Activated T-cell treated with anti-CD3 and anti-CD28 coated beads, Interleukin-2, amount 50 U/mL, for 24 hours (primary cell): Measurements from ENCODE around the gene RIMBP2.

Experiments
- DNase-seq: peaks from one replicate; pipeline ENCODE4 v3.0.0-alpha.2; 2020
- H3K27ac Mint-ChIP-seq: 2 replicates; pipeline ENCODE4 v1.8.0; 2020; ENCODE audit warnings: mild to moderate bottlenecking, mixed read lengths
- H3K27me3 Mint-ChIP-seq: 2 replicates; pipeline ENCODE4 v1.8.0; 2020; ENCODE audit warnings: mixed read lengths
- H3K36me3 Mint-ChIP-seq: 2 replicates; pipeline ENCODE4 v1.8.0; 2020; ENCODE audit warnings: low read depth, mixed read lengths
- H3K4me1 Mint-ChIP-seq: 2 replicates; pipeline ENCODE4 v1.8.0; 2020; ENCODE audit warnings: low read depth, mixed read lengths
- H3K4me3 Mint-ChIP-seq: 2 replicates; pipeline ENCODE4 v1.8.0; 2020; ENCODE audit warnings: mild to moderate bottlenecking, moderate library complexity, mixed read lengths
- H3K9me3 Mint-ChIP-seq: 2 replicates; pipeline ENCODE4 v1.8.0; 2020; ENCODE audit warnings: mixed read lengths

The RIMBP2 gene

GRCh38 chr12:130668286-130669204, 47.6 kb downstream of the RIMBP2 start:
- Mint-ChIP-seq H3K4me3 (no peak overlapping the region), H3K4me1 (no peaks in the 10 kb centered on the region), H3K27ac (no peak overlapping the region), H3K27me3 (no peaks in the 10 kb centered on the region), H3K36me3 (no peaks in the 10 kb centered on the region), H3K9me3 (peaks cover 3% of the 10 kb centered on the region)
- DNase-seq: no peak

- H3K4me1 Mint-ChIP-seq: no peaks in the 10 kb centered on the region
- H3K4me3 Mint-ChIP-seq: no peak overlapping the region
- H3K9me3 Mint-ChIP-seq: peaks cover 3% of the 10 kb centered on the region
- H3K27me3 Mint-ChIP-seq: no peaks in the 10 kb centered on the region
- H3K36me3 Mint-ChIP-seq: no peaks in the 10 kb centered on the region
- DNase-seq: no peak
- no peak overlapping the region for H3K27ac Mint-ChIP-seq
These were observed 48.6 kb downstream of the RIMBP2 start for GRCh38 chr12:130667421-130667960.

- Mint-ChIP-seq H3K4me1 (no peaks in the 10 kb centered on the region), H3K27me3 (no peaks in the 10 kb centered on the region), H3K4me3 (no peak overlapping the region), H3K36me3 (no peaks in the 10 kb centered on the region), H3K27ac (no peak overlapping the region), H3K9me3 (peaks cover 3% of the 10 kb centered on the region)
- DNase-seq: no peak
These were observed 49.5 kb downstream of the RIMBP2 start for GRCh38 chr12:130666645-130667044.

- Mint-ChIP-seq H3K36me3 (no peaks in the 10 kb centered on the region), H3K9me3 (peaks cover 3% of the 10 kb centered on the region), H3K27ac (no peak overlapping the region), H3K4me1 (no peaks in the 10 kb centered on the region), H3K4me3 (no peak overlapping the region), H3K27me3 (no peaks in the 10 kb centered on the region)
- no peak for DNase-seq
These were observed 50.3 kb downstream of the RIMBP2 start for GRCh38 chr12:130665753-130666152.

- H3K27ac Mint-ChIP-seq: no peak overlapping the region
- no peak overlapping the region for H3K4me3 Mint-ChIP-seq
- no peaks in the 10 kb centered on the region for H3K36me3 Mint-ChIP-seq
- H3K9me3 Mint-ChIP-seq: peaks cover 3% of the 10 kb centered on the region
- no peaks in the 10 kb centered on the region for H3K27me3 Mint-ChIP-seq
- H3K4me1 Mint-ChIP-seq: no peaks in the 10 kb centered on the region
- no peak for DNase-seq
These were observed 51.3 kb downstream of the RIMBP2 start for GRCh38 chr12:130664772-130665171.

GRCh38 chr12:130664252-130664651, 51.8 kb downstream of the RIMBP2 start:
- H3K27me3 Mint-ChIP-seq: no peaks in the 10 kb centered on the region
- DNase-seq: no peak
- H3K4me3 Mint-ChIP-seq: no peak overlapping the region
- no peaks in the 10 kb centered on the region for H3K4me1 Mint-ChIP-seq
- no peak overlapping the region for H3K27ac Mint-ChIP-seq
- H3K36me3 Mint-ChIP-seq: no peaks in the 10 kb centered on the region
- H3K9me3 Mint-ChIP-seq: peaks cover 3% of the 10 kb centered on the region

- Mint-ChIP-seq H3K36me3 (no peaks in the 10 kb centered on the region), H3K27ac (no peak overlapping the region), H3K4me3 (no peak overlapping the region), H3K27me3 (no peaks in the 10 kb centered on the region), H3K9me3 (peaks cover 3% of the 10 kb centered on the region), H3K4me1 (no peaks in the 10 kb centered on the region)
- DNase-seq: no peak
These were observed 52.6 kb downstream of the RIMBP2 start for GRCh38 chr12:130663514-130663913.

- Mint-ChIP-seq H3K27ac (no peak overlapping the region), H3K9me3 (no peaks in the 10 kb centered on the region), H3K27me3 (peaks cover 4% of the 10 kb centered on the region), H3K36me3 (no peaks in the 10 kb centered on the region), H3K4me3 (no peak overlapping the region), H3K4me1 (no peaks in the 10 kb centered on the region)
- DNase-seq: no peak
These were observed 54.4 kb downstream of the RIMBP2 start for GRCh38 chr12:130661486-130662255.

GRCh38 chr12:130661059-130661458, 55.0 kb downstream of the RIMBP2 start:
- no peak for DNase-seq
- no peak overlapping the region for H3K4me3 Mint-ChIP-seq
- H3K27me3 Mint-ChIP-seq: peaks cover 4% of the 10 kb centered on the region
- H3K4me1 Mint-ChIP-seq: no peaks in the 10 kb centered on the region
- H3K9me3 Mint-ChIP-seq: no peaks in the 10 kb centered on the region
- no peaks in the 10 kb centered on the region for H3K36me3 Mint-ChIP-seq
- H3K27ac Mint-ChIP-seq: no peak overlapping the region

- no peak for DNase-seq
- Mint-ChIP-seq H3K27me3 (peaks cover 4% of the 10 kb centered on the region), H3K36me3 (no peaks in the 10 kb centered on the region), H3K27ac (no peak overlapping the region), H3K4me1 (no peaks in the 10 kb centered on the region), H3K9me3 (peaks cover 4% of the 10 kb centered on the region), H3K4me3 (no peak overlapping the region)
These were observed 57.8 kb downstream of the RIMBP2 start for GRCh38 chr12:130658145-130658911.

- no peaks in the 10 kb centered on the region for H3K4me1 Mint-ChIP-seq
- DNase-seq: no peak
- H3K36me3 Mint-ChIP-seq: no peaks in the 10 kb centered on the region
- no peak overlapping the region for H3K27ac Mint-ChIP-seq
- H3K4me3 Mint-ChIP-seq: no peak overlapping the region
- peaks cover 7% of the 10 kb centered on the region for H3K9me3 Mint-ChIP-seq
- H3K27me3 Mint-ChIP-seq: peaks cover 4% of the 10 kb centered on the region
These were observed 59.7 kb downstream of the RIMBP2 start for GRCh38 chr12:130656411-130656810.

- H3K4me3 Mint-ChIP-seq: no peak overlapping the region
- no peak overlapping the region for H3K27ac Mint-ChIP-seq
- peaks cover 7% of the 10 kb centered on the region for H3K9me3 Mint-ChIP-seq
- DNase-seq: no peak
- no peaks in the 10 kb centered on the region for H3K4me1 Mint-ChIP-seq
- no peaks in the 10 kb centered on the region for H3K36me3 Mint-ChIP-seq
- peaks cover 4% of the 10 kb centered on the region for H3K27me3 Mint-ChIP-seq
These were observed 60.2 kb downstream of the RIMBP2 start for GRCh38 chr12:130655881-130656280.

GRCh38 chr12:130655010-130655409, 61.1 kb downstream of the RIMBP2 start:
- DNase-seq: no peak
- peaks cover 4% of the 10 kb centered on the region for H3K27me3 Mint-ChIP-seq
- no peaks in the 10 kb centered on the region for H3K36me3 Mint-ChIP-seq
- H3K9me3 Mint-ChIP-seq: peaks cover 7% of the 10 kb centered on the region
- no peak overlapping the region for H3K27ac Mint-ChIP-seq
- no peak overlapping the region for H3K4me3 Mint-ChIP-seq
- H3K4me1 Mint-ChIP-seq: no peaks in the 10 kb centered on the region

- no peak for DNase-seq
- Mint-ChIP-seq H3K27ac (no peak overlapping the region), H3K4me3 (no peak overlapping the region), H3K9me3 (peaks cover 7% of the 10 kb centered on the region), H3K36me3 (no peaks in the 10 kb centered on the region), H3K4me1 (no peaks in the 10 kb centered on the region), H3K27me3 (no peaks in the 10 kb centered on the region)
These were observed 64.7 kb downstream of the RIMBP2 start for GRCh38 chr12:130651188-130651959.
